Effector CD8-positive, alpha-beta T cell (primary cell): ENCODE data around the gene CEBPG.
A peak's percentile ranks its signal among the peaks of the same experiment; 100 is the strongest.

Experiments used
- DNase-seq: peaks from one replicate; lab custom pipeline; 2025; lab: John Stamatoyannopoulos, UW

CEBPG gene

GRCh38 chr19:33406521-33407139 lies 33.1 kb downstream of the CEBPG start:
- DNase-seq, result peak; percentile 54

- no peak for DNase-seq
These were observed 33.6 kb downstream of the CEBPG start for GRCh38 chr19:33407140-33407551.

GRCh38 chr19:33407716-33408115 lies 34.2 kb downstream of the CEBPG start:
- DNase-seq, result no peak

DNA sequence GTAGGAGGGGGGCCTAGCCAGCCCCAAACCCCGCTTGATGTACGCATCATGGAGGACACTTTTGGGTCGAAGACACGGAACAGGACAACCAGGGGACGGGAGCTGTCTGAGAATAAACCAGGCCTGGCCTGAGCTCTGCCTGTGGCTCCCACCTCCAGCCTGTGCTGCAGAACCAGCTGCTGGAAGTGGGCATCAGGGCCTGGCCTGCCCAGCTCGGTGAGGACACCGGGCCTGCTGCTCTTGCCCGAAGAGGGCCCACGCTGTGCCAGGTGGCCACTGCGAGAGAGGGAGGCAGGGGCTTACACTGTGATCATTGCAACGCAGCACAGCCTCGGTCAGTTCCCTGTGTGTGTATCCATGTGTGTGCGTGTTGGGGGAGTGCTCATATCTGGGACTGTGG lies 34.6 kb downstream of the CEBPG start:
- DNase-seq, result no peak

DNA sequence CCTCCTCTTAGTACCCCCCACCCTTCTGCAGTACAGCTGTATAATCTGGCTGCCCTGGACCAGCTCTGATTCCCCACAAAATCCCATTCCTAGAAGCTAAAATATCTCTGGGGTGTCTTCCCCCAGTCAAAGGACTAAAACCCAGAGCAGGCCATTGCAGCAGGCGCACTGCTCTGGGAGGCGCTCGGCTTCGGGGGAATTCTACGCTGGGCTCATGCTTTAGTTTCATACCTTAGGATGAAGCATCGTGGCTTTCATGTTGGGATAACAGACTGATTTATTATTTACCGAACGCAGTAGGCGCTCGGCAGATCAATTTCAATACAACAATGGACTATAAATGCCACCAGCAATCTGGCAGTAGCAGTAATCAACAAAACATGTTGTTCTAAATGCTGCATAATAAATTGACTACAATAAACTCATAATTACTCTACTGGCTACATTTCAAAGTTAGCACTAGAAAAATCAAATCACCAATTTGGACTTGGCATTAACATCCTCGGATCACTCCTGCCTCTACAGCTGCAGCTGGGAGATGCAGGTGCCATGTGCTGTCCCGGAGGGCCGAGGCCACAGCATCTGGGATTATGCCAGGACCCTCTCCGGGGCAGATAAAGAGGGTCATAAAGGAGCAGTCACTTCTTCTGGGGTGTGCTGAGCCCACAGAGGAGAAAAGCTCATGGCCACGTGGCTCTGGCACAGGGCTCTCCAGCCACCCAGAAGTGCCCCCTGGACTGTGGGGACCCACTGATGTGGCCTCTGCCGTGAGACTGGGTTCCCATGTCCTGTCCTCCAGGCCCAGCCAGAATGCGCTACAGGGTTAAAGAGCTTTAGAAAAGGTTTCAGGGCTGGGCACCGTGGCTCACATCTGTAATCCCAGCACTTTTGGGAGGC lies 35.3 kb downstream of the CEBPG start:
- no peak for DNase-seq

DNA sequence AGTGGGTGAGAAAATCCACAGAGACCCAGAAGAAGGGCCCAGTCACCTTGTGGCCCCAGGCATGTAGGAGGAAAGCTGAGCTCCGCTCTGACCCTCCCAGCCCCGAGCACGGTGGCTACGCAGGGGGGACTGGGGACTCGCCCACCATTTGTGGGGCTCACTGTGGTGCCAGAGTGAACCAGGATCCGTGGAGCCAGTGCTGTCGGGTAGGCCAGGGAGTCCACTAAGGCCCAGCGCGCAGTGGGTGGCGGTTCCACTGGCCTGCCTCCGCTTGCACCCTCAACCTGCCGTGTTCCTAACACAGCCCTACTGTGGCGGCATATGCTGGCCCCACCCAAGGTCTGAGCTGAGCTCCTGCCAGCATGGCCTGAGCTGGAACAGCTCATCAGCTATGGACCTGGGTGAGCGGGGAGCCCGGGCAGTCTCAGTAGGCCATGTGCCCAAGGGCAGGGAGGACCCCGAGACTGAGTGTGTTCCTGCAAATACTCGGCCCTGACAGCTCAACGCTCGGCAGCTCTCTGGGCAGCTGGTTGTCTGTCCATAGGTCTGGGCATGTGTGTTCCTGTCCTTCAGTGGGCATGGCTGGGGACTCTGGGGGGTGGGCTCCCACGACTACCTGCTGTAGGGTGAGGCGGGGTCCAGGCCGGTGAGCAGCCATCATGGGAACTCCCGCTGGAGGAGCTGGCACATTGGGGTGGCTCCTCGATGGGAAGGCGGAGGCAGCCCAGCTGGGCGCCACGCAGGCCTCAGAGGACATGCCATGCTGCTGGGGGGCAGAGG lies 36.6 kb downstream of the CEBPG start:
- no peak for DNase-seq

DNA sequence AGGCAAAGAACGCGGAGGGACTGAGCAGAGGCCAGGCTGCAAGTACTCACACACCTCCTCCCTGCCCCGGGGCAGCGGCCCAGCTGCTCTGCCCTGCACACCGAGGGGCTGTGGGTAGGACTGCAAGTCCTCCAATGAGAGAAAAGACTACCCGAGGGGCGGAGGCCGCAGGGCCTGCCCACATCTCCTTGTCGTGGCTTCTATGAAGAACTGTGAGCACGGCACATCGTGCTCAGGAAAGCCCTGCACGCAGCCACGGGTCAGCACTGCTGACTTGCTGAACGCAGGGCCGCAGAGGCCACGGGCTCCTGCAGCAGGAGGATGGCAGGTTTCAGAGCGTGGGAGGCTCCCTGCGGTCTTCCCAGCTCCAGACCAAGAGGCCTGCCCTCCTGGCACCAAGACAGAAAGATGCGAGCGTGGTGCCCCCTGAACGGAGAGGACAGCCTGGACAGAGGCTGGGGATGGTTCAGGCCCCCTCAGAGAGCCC lies 37.4 kb downstream of the CEBPG start:
- DNase-seq, result no peak

DNA sequence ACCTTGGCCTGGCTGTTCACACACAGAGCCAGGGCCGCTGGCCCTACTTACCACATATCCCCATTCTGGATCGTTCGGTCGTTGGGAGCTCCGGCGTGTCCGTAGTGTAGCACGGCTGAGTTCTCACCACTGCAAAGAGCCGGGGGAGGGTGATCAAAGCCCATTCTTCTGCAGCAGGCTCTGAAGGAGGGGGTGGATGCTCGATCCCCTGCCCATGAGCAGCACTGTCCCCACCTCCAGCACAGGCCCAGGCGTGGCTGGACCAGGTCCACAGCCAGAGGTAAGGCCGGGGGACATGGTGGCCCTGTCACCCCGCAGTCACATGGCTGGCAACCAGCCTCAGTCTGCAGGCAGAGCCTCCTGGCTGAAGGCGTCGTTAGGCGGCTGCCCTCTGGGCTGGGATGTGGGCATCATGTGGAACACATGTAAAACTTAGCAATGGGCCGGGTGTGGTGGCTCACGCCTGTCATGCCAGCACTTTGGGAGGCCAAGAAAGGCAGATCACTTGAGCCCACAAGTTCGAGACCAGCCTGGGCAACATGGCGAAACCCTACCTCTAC lies 38.2 kb downstream of the CEBPG start:
- no peak for DNase-seq

DNA sequence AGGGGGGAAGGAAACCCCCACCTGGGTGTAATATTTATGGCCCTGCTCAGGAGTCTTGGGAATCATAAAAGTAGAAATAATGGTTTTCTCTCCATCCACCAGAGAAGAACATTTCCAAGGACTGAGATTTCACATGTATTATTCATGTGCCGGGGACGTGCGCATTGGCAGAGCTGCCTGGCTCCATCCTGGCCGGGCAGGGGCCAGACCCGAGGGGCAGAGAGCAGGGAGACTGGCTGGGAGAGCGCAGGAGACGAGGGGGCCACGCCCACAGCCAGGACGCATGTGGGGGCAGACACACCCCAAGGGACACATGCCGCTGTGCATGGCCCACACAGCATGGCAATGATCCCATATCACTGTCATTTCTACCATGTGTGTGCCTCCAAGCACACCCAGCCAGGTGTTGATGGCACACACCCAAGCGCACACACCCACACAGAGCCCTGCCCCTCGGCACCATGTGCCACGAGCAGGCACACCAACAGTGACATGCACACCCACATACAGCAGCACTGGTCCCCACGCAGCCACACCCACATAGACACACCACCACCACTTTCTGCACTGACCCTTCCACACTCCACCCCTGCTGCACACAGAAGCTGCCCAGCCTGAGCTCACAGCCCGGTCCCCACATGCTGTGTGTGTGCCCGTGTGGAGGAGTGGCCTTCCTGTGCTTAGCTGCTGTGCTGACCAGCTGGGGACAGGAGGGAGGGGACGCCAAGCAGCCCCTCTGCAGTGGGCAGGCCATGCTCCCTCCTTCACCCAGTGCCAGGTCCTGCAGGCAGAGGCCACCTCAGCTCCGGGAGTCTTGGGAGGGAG lies 39.3 kb downstream of the CEBPG start:
- no peak for DNase-seq

DNA sequence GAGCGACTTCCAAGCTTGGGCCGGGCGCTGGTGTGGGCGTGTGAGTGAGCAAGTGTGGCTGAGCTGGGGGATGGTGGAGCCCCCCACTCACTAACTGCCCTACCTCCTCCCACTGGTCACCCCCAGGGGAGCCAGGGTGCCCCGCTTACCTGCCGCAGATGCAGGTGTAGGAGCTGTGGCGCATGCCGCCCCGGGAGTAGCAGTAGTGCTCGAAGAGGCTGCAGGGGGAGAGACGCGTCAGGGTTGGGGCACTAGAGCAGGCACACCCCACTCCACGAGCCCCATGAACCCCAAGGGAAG lies 39.9 kb downstream of the CEBPG start:
- DNase-seq, result no peak

- no peak for DNase-seq
These were observed 40.6 kb downstream of the CEBPG start for GRCh38 chr19:33413868-33414666.

GRCh38 chr19:33414667-33415605 lies 41.4 kb downstream of the CEBPG start:
- no peak for DNase-seq

DNA sequence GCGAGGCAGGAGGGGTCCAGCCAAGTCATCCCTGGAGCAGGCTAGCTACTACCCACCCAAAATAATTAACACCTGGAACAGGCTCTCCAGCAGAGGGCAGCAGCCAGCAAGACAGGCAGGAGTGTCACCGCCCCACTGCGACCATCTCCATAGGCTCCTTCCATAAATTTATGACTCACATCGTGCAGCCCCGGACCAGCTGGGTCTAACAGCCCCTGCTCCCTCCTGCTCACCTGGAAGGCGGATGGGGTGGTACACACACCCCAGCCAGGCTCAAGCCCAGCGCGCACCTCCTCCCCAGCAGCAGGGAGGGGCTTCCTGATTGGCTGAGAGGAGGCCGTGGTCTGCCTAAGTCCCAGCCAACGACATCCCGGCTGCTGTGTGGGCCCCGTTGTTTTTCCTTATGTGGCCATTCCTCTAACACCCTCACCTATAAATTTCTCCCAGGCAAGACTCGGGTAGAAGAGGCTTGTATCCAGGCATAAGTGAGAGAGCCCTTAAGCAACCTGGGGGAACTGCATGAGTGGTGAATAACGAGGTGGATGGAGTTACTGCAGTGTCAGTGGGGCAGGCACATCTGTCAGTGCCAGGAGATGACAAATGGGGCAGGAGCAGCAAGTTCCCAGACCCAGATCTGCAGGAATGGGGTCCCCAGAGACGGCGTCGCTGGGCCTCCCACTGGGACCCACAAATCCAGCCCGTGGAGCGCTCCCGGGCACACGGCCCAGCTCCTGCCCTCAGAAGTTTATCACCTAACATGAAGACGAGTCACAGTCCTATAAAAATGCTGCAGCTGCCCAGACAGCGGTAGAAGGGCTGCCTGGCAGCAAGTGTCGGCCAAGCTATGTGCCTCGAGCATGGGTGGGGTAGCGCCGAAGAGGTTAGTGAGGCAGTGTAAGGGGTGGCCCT lies 43.1 kb downstream of the CEBPG start:
- peak; percentile 42 for DNase-seq

- DNase-seq, result no peak
These were observed 44.2 kb downstream of the CEBPG start for GRCh38 chr19:33417751-33418150.

DNA sequence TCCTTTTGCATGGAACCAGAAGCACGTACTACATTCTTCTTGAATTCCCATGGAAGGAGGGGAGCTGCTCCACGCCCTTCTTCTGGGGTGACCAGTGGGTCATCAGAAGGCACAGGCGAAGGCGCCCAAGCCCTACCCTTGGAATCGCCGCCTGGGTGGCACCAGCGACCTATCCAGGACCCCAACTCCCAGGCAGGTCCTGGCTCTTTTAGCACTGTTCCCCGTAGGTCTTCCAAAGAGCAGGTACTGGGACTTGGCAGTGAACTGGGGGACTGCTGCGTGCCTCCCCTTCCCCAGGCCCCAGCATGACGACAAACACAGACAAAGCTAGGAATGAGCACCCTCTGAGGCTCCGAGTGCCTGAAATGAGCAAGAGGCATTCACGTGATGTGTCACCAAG lies 45.0 kb downstream of the CEBPG start:
- DNase-seq, result no peak

DNA sequence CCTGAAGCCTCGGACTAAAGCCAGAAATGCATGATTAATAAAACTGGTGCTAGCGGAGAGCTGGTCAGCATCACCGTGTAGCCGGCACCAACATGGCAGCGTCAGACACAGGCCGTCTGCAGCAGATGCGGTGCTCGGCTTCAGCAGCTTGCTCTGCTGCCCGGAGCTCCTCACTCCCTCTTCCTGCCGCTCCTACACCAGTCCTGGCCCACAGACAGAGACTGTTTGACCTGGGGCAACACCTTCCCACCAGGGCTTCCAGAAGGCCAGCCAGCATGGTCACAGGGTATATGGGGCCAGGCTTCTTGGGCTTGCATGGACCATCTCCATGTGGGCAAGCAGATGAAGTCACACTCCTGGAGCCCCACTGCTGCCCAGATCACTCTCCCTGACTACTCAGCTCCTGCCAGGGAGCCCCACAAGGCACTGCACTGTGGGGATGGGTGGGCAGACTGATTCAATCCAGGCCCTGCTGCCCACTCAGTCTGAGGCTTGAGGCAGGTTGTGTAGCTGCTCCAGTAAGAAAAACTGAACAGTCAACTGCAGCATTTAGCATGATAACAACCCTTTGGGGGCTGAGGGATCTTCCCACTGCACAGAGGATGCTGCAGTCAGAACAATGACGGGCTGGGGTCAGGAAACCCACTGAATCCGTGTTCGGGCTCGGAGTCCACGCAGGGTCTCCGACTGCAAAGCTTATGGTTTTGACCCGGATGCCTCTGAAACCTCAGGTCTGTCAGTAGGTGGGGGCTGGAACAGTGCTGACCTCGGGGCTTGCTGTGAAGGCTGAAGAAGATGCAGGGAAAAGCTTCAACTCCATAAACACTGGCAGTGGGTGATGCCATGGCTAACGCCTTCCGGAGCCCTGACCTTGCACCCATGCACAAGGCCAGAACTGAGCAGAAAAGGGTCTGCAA lies 45.6 kb downstream of the CEBPG start:
- DNase-seq, result no peak

DNA sequence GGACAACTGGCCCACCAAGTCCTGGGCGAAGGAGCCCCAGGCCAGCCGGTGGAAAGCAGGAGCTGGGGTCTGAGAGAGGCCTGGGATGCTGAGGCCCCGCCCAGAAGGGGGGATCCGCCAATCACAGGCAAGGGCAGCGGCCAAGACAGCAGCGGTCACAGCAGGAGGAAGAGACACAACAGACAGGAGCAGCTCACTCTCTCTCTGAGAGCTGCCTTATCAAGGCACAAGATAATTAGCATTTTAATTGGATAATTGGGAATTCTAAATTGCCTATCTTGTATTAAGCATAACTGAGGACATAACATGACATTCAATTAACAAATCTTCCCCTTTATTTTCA lies 46.2 kb downstream of the CEBPG start:
- no peak for DNase-seq
